BE2C (cell line): ENCODE data around the gene ZKSCAN8.
A peak's percentile ranks its signal among the peaks of the same experiment; 100 is the strongest.

Experiments used
- DNase-seq: peaks from one replicate; pipeline ENCODE4 v3.0.0-alpha.2; 2020
- H3K27me3 ChIP-seq: fragments of 250-450 bp; sonication (Bioruptor Pico); 2 replicates; pipeline ENCODE4 v1.5.1; 2020; ENCODE audit warnings: mild to moderate bottlenecking
- H3K36me3 ChIP-seq: fragments of 250-450 bp; sonication (Bioruptor Pico); 2 replicates; pipeline ENCODE4 v1.5.1; 2020; ENCODE audit warnings: mild to moderate bottlenecking
- H3K4me1 ChIP-seq: fragments of 250-450 bp; sonication (Bioruptor Pico); 2 replicates; pipeline ENCODE4 v1.5.1; 2020
- H3K4me3 ChIP-seq: 2 replicates; pipeline ENCODE4 v1.5.1; 2011; ENCODE audit warnings: low read depth, low read length
- H3K9me3 ChIP-seq: fragments of 250-450 bp; sonication (Bioruptor Pico); 2 replicates; pipeline ENCODE4 v1.5.1; 2020
- CTCF ChIP-seq: IDR thresholded peaks from 2 replicates; pipeline ENCODE4 v1.5.1; 2012; ENCODE audit warnings: mild to moderate bottlenecking, low read depth, low read length

Gene ZKSCAN8

GRCh38 chr6:28153546-28153945, 11.9 kb downstream of the ZKSCAN8 start:
- Histone ChIP-seq H3K4me3 (no peak overlapping the region), H3K4me1 (no peaks in the 10 kb centered on the region), H3K36me3 (peaks cover 58% of the 10 kb centered on the region), H3K27me3 (no peaks in the 10 kb centered on the region), H3K9me3 (no peaks in the 10 kb centered on the region)
- TF ChIP-seq CTCF = no peak
- DNase-seq = no peak

GRCh38 chr6:28154357-28154756, 12.7 kb downstream of the ZKSCAN8 start:
- no peak for DNase-seq
- H3K9me3 ChIP-seq = no peaks in the 10 kb centered on the region
- no peak overlapping the region for H3K4me3 ChIP-seq
- no peaks in the 10 kb centered on the region for H3K27me3 ChIP-seq
- no peaks in the 10 kb centered on the region for H3K4me1 ChIP-seq
- no peak for TF ChIP-seq CTCF
- H3K36me3 ChIP-seq = peaks cover 50% of the 10 kb centered on the region

DNA sequence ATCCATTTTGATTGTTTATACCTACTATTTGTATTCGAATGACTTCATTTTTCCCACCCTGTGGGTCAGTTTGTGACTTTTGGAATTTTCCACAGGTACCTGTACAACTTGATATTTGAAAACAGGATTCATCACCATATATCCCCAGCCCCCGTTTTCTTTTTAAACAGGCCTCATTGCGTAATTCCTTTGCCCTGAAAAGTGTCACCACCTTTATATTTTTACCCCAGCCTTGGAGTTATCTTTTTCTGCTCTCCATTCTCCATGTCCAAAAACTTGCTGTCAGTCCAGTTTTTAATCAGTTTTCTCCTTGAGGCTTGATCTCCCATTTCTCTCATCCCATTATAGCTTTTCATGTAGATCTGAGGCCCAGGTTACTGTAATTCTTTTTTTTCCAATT, 16.6 kb downstream of the ZKSCAN8 start:
- DNase-seq = no peak
- TF ChIP-seq CTCF = no peak
- Histone ChIP-seq H3K9me3 (no peaks in the 10 kb centered on the region), H3K4me3 (no peak overlapping the region), H3K4me1 (no peaks in the 10 kb centered on the region), H3K36me3 (peaks cover 18% of the 10 kb centered on the region), H3K27me3 (no peaks in the 10 kb centered on the region)

GRCh38 chr6:28159029-28159607, 17.4 kb downstream of the ZKSCAN8 start:
- Histone ChIP-seq H3K4me1 (no peaks in the 10 kb centered on the region), H3K9me3 (no peaks in the 10 kb centered on the region), H3K36me3 (peaks cover 10% of the 10 kb centered on the region), H3K4me3 (no peak overlapping the region), H3K27me3 (no peaks in the 10 kb centered on the region)
- no peak for DNase-seq
- TF ChIP-seq CTCF = no peak

GRCh38 chr6:28160233-28160632, 18.6 kb downstream of the ZKSCAN8 start:
- Histone ChIP-seq H3K4me3 (no peak overlapping the region), H3K27me3 (no peaks in the 10 kb centered on the region), H3K36me3 (peaks cover 2% of the 10 kb centered on the region; the same call in 1 of the 2 replicates), H3K4me1 (no peaks in the 10 kb centered on the region), H3K9me3 (no peaks in the 10 kb centered on the region)
- DNase-seq = no peak
- no peak for TF ChIP-seq CTCF

GRCh38 chr6:28161410-28162079, 19.9 kb downstream of the ZKSCAN8 start:
- DNase-seq = peak; percentile 89
- H3K4me1 ChIP-seq = no peaks in the 10 kb centered on the region
- no peak for TF ChIP-seq CTCF
- no peaks in the 10 kb centered on the region for H3K27me3 ChIP-seq
- peak overlapping the region; percentile 71 for H3K4me3 ChIP-seq
- no peaks in the 10 kb centered on the region for H3K9me3 ChIP-seq
- H3K36me3 ChIP-seq = peaks cover 2% of the 10 kb centered on the region; the same call in 1 of the 2 replicates
